Kidney (tissue), 14 donors: Measurements from ENCODE around the gene XIST. TPM values are rescaled to one million over a fixed set of nuclear protein-coding genes. Genes with fewer than 3 reads are reported as not detected.

Source experiments
- DNase-seq, 5 donors: peaks; one replicate each; pipeline ENCODE4 v3.0.0-alpha.2; 2013 to 2020
- FAIRE-seq: peaks from 2 replicates; lab custom pipeline; 2012; peaks lifted over from hg19 to GRCh38; lab: Jason Lieb, UNC
- H3K27ac ChIP-seq, 2 donors: one replicate each; pipeline ENCODE4 v1.7.0; 2013; ENCODE audit warnings: low read depth in 2 of 2, low read length in 2 of 2, inconsistent platforms in 1 of 2
- H3K27me3 ChIP-seq: one replicate; pipeline ENCODE4 v1.7.1; 2013; ENCODE audit warnings: low read length, inconsistent platforms; ENCODE audit not compliant: control insufficient read depth, insufficient read depth
- H3K36me3 ChIP-seq, 3 donors: one replicate each; pipeline versions ENCODE4 v1.7.0 to v1.7.1; 2013; ENCODE audit warnings: low read length in 3 of 3, control low read depth in 1 of 3, inconsistent platforms in 1 of 3; ENCODE audit not compliant: insufficient read depth in 3 of 3, control insufficient read depth in 2 of 3
- H3K4me1 ChIP-seq, 3 donors: one replicate each; pipeline versions ENCODE4 v1.7.0 to v1.7.1; 2013; ENCODE audit warnings: low read length in 3 of 3, inconsistent platforms in 1 of 3, low read depth in 1 of 3; ENCODE audit not compliant: control insufficient read depth in 2 of 3, insufficient read depth in 2 of 3
- H3K4me3 ChIP-seq, 3 donors: one replicate each; pipeline versions ENCODE4 v1.7.0 to v1.8.1; 2013; ENCODE audit warnings: low read length in 3 of 3, control low read depth in 1 of 3, inconsistent platforms in 1 of 3
- H3K9ac ChIP-seq, 3 donors: one replicate each; pipeline versions ENCODE4 v1.7.0 to v1.7.1; 2013; ENCODE audit warnings: low read length in 3 of 3, control low read depth in 1 of 3, inconsistent platforms in 1 of 3
- H3K9me3 ChIP-seq, 3 donors: one replicate each; pipeline versions ENCODE4 v1.7.0 to v1.7.1; 2013; ENCODE audit warnings: low read length in 3 of 3, control low read depth in 1 of 3, inconsistent platforms in 1 of 3; ENCODE audit not compliant: control insufficient read depth in 2 of 3, insufficient read depth in 1 of 3
- CTCF ChIP-seq: IDR thresholded peaks from 3 replicates; pipeline ENCODE4 v1.5.1; 2012; ENCODE audit warnings: mild to moderate bottlenecking, moderate library complexity, borderline replicate concordance; ENCODE audit not compliant: insufficient read depth; ENCODE audit errors: extremely low read depth
- intact Hi-C: fragments of 100-400 bp; cut with DNase I; formaldehyde crosslinking; loops from one replicate; pipeline ENCODE4 v1.11.1; 2022
- polyA plus RNA-seq: library from polyadenylated mRNA; stranded (reverse); fragments of 350-450 nt; fragmentation: Illumina TruSeq; extraction: RNeasy Lipid Tissue Mini Kit (QIAGEN cat#74804); gene quantifications from one replicate; pipeline ENCODE4 v1.2.3, GENCODE V29; 2014; ENCODE audit warnings: low read depth, low replicate concordance; ENCODE audit not compliant: insufficient read depth
- total RNA-seq: library from RNA; stranded (reverse); fragmentation: NEBNext Ultra II Directional; extraction: Animal tissue kit (Norgen Biotek cat#: 25700); gene quantifications from one replicate; pipeline ENCODE4 v1.2.1, GENCODE V29; 2021
- donor health status: control.
- donor health status: control.
- donor health status: control.
- donor health status: control.
- donor health status: control.
- donor health status: DM: yes; HTN: yes; CAD: no.
- donor health status: Normal renal cell carcinoma (clear cell type).

XIST gene
- total and polyA plus RNA-seq, 2 donors from 2014 or later: 343 TPM; not detected in 1

DNA sequence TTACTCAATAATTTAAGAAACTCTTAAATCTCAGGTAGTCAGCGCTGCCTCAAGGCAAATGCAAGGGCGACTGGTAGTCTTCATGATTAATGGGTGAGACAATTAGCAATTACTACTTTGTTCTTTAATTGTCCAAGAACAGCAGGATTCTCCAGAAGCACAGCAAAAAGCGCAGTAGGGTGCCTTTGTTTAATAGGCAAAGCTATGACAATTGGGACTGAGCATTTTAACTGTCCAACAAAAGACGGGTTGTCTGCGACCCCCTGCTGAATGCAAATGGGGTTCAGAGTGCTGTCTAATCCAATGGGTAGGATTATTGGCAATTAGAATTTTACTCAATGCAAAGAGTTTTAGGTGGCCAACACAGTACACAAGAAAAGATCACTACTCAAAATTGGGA is 3.4 kb downstream of the XIST start:
- intact Hi-C loops: no loop called here
- H3K36me3 ChIP-seq: no peaks in the 10 kb centered on the region
- H3K9me3 ChIP-seq: no peaks in the 10 kb centered on the region
- no peak for FAIRE-seq
- H3K27me3 ChIP-seq: no peaks in the 10 kb centered on the region
- H3K27ac ChIP-seq: no peak overlapping the region
- no peak for TF ChIP-seq CTCF
- H3K4me1 ChIP-seq: no peaks in the 10 kb centered on the region
- H3K9ac ChIP-seq: peak overlapping the region in 1 of 3 donors; percentile 47
- DNase-seq: no peak
- peak overlapping the region in 1 of 3 donors; percentile 73 for H3K4me3 ChIP-seq

DNA sequence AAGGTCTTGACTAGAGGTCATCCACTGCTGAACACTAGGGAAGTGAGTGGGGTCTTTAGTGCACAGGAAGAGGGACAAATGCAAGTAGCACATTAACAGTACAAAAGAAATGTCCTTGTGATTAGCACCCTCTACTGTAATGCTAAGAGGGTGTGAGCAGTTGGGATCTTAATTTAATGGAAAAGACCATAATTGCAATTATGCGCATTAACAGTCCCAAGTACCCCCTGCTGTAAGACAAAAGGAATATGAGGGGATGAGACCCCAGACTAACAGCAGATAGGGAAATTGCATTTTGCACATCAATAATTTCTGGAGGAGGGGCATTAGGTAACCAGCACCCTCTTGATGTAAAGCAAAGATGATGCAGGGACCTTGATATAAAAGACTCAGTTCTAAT is 4.5 kb downstream of the XIST start:
- H3K9ac ChIP-seq: no peak overlapping the region
- FAIRE-seq (no peak), DNase-seq (peak in 1 of 5 donors; percentile 1)
- peak overlapping the region in 1 of 3 donors; percentile 73 for H3K4me3 ChIP-seq
- intact Hi-C loops: no loop called here
- TF ChIP-seq CTCF: no peak
- H3K36me3 ChIP-seq: no peaks in the 10 kb centered on the region
- H3K27me3 ChIP-seq: no peaks in the 10 kb centered on the region
- H3K9me3 ChIP-seq: no peaks in the 10 kb centered on the region
- no peak overlapping the region for H3K27ac ChIP-seq
- no peaks in the 10 kb centered on the region for H3K4me1 ChIP-seq

GRCh38 chrX:73847100-73847499 is 5.4 kb downstream of the XIST start:
- Histone ChIP-seq H3K27ac (no peak overlapping the region), H3K9ac (no peak overlapping the region), H3K9me3 (no peaks in the 10 kb centered on the region), H3K27me3 (no peaks in the 10 kb centered on the region), H3K4me3 (no peak overlapping the region), H3K4me1 (no peaks in the 10 kb centered on the region), H3K36me3 (no peaks in the 10 kb centered on the region)
- FAIRE-seq (no peak), DNase-seq (no peak)
- no peak for TF ChIP-seq CTCF
- intact Hi-C loops: no loop called here
